HG03457 (cell line): ENCODE measurements around the gene RPS25.
"Not testable (repeated sequence)": the region's sequence is repeated elsewhere in the genome, so short reads cannot be mapped to it uniquely, and the experiment has no call there.

Source experiments
- ATAC-seq: cut with Tn5 transposase; IDR thresholded peaks from one replicate; pipeline ENCODE4 v1.9.1; 2021; ENCODE audit warnings: moderate number of reproducible peaks; ENCODE audit not compliant: unreplicated experiment

Gene RPS25

DNA sequence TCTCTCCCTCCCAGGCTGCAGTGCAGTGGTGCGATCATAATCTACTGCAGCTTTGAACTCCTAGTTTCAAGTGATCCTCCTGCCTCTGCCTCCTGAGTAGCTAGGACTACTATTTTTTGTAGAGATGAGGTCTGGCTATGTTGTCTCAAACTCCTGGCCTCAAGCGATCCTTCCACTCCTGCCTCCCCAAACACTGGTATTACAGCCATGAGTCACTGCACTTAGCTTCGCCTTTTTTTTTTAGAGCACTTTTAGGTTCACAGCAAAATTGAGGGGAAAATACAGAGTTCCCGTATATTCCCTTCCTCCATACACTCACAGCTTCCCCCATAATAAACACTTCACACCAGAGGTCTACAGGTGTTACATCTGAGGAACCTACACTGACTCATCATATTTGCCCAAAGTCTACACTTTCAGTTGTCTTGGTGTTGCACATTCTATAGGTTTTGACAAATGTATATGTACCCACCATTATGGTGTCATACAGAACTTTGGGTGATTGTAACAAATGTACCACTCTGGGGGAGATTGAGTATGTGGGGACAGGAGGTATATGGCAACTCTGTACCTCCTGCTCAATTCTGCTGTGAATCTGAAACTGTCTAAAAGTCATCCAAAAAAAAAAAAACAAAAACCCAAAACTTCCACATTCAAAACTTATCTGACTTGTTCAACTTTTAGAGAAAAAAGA lies 23.8 kb upstream of the RPS25 start:
- no peak for ATAC-seq

DNA sequence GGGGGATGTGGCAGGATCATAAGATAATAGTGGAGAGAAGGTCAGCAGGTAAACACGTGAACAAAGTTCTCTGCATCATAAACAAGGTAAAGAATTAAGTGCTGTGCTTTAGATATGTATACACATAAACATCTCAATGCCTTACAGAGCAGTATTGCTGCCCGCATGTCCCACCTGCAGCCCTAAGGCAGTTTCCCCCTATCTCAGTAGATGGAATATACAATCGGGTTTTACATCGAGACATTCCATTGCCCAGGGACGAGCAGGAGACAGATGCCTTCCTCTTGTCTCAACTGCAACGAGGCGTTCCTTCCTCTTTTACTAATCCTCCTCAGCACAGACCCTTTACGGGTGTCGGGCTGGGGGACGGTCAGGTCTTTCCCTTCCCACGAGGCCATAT lies 21.3 kb upstream of the RPS25 start:
- ATAC-seq = not testable (repeated sequence)

DNA sequence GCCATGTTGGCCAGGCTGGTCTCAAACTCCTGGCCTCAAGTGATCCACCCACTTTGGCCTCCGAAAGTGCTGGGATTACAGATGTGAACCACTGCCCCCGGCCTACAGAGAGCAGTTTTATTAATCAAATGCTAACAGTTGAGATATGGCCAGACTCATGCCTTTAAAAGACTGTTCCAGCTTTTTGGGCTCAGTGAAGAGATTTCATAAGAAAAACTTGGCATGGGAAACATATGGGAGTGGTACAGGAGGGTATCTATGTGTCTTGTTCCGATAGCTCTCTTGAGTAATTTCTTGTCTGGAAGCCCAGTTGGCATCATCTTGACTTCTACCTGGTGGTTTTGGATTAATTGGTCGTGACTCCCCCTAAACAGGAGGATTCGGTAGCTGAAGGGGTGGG lies 20.7 kb upstream of the RPS25 start:
- no peak for ATAC-seq

DNA sequence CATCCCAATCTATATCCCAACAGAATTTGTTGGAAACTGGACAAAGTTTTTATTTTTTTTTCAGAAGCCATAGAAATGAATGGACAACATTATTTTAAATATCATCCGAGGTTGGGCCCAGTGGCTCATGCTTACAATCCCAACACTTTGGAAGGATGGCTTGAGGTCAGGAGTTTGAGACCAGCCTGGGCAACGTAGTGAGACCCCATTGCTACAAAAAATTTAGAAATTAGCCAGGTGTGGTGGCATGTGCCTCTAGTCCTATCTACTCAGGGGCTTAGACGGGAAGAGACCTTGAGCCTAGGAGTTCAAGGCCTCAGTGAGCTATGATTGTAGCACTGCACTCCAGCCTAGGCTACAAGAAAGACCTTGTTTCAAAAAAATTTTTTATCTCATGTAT lies 16.7 kb upstream of the RPS25 start:
- no peak for ATAC-seq

DNA sequence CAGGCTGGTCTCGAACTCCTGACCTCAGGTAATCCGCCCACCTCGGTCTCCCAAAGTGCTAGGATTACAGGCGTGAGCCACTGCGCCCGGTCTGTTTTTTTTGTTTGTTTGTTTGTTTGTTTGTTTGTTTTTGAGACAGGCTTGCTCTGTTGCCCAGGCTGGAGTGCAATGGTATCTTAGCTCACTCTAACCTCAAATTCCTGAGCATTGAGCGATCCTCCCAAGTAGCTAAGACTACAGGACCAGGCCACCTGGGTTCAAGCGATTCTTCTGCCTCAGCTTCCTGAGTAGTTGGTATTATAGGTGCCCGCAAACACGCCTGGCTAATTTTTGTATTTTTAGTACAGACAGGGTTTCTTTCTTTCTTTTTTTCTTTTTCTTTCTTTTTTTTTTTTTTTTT lies 15.3 kb upstream of the RPS25 start:
- ATAC-seq = not testable (repeated sequence)

DNA sequence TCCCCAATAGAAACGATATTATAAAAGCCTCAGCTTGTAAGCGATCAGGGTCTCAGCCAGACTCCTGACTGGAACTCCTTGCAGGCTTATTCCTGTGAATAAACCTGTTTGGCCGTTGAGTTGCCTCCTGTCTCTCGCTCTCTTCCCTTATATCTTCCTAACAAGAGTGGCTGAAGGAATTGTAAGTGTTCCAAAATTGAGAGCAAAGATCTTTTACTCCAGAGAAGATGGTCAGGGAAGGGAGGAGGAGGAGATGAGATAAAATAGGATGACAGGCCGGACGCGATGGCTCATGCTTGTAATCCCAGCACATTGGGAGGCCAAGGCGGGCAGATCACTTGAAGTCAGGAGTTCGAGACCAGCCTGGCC lies 13.8 kb upstream of the RPS25 start:
- ATAC-seq = no peak

DNA sequence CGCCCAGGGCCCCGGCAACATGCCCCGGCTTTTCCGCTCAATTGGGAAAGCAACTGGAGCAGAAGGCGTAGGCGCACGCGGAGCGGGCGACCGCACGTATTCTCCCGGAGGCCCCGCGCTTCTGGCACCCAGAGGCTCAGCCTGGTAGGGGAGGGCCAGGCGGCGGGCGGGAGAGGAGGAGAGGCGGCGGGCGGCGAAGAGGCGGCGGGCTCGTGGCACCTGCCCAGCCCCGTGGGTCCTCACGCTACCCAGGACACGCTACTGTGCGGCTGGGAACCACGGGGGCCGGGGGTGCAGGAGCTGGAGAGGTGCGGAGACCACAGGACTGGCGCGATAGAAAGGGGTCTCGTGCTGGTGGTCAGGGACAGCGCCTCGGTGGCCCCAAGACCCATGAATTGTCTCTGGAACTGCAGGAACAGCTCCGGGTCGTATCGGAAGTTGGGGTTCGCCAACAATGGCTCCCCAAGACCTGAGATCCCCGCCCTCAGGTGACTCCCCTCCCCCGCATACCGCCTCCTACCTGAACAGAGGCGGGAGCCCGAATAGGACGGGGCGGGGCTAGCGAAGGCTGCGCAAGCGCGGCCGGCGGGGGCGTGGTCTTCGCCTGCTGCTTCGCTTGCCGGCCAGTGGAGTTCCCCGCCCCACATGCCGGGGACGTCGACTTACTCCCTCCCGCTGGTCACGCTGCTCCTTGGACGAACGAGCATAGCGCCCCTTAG lies 12.3 kb upstream of the RPS25 start, which contains the start of gene SLC37A4:
TSS of gene SLC37A4 (minus strand) at position 549 of the 719 bp plus-strand sequence.
- ATAC-seq = peak; percentile 74

DNA sequence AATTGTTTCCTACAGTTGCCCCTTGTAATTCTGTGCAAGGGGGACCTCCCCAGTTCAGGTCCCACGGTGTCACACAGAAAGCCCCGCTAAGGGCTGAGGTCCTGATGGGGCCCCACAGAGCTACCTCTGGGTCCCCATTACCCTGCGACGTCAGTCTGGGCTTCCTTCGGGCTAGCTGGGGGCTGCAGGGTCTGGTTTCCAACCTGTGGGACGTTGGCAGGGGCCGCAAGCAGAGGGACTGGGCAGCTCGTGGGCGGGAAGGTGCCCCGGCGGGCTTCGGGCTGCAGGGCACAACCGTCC lies 11.8 kb upstream of the RPS25 start:
- ATAC-seq = peak; percentile 9

DNA sequence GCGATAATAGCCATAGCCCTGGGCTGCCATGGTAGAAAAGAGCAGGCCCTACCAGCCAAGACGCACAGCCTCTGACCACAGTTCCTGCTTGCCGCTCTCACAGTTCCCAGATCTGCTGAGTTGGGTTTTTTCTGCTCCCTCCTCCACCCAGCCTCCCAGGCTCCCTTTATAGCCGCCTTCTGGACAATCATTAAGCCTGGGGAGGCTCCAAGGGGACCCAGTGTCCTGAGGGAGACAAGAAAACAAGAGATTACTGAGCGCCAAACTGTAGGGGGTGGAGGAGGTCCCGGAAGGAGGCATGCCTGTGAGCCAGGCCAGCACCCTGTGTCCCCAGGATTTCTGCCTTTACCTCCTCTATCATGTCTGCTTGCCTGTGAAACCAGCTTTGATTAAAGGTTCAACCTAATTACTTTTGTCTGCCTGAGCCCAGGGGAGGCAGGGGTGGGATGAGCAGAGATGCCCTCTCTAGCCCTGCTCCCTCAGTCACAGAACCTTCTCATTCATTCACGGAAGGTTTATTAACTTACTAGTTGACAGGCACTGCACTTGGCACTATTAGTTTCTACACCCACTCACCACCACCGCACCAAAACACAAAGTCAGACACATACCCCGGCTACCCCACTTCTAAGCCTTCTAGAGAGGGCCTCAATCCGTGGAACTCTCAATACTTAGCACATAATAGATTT lies 11.3 kb upstream of the RPS25 start:
- peak; percentile 8 for ATAC-seq

DNA sequence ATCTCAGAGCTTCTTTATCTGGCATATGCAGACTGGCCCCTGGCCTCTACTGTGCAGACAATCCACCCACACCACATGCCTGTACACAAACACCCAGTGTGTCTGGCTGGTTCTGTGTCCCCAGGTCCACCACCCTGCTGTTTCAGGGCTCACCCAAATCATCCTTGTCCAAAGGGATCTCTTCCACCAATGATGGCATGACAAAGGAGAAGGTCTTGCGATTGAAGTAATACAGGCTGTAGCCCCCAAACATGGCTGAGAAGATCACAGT lies 10.9 kb upstream of the RPS25 start:
- no peak for ATAC-seq

DNA sequence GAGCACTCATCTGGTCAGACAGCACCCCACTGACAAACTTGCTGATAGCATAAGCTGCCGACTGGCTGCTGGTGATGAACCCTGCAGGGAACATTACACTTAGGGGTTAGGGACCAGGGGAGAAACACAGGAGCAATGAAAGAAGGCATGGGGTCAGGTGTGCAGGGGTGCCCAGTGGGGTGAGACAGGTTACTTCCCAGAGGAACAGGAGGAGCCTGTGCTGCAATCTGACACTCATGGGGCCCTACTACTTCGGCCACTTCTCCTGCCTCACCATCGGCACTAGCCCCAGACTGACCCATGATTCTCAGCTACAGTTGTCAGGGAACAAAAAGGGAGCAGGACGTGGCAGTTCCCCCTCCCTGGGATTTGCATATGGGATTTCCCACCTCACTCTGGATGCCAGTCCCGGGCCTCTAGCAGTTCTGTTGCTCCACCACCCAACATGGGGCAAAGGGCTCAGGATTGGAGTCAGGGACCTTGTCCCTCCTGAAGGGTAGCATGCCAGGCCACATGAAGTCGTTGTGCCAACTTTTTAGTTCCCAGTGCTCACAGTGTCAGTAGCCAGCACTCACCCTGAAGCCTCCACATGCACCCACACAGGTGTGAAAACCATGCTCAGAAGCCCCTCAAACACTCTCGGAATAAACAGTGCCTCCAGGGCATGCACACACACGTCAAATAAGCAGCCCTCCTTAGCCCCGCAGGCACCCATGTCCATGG lies 10.4 kb upstream of the RPS25 start:
- no peak for ATAC-seq

DNA sequence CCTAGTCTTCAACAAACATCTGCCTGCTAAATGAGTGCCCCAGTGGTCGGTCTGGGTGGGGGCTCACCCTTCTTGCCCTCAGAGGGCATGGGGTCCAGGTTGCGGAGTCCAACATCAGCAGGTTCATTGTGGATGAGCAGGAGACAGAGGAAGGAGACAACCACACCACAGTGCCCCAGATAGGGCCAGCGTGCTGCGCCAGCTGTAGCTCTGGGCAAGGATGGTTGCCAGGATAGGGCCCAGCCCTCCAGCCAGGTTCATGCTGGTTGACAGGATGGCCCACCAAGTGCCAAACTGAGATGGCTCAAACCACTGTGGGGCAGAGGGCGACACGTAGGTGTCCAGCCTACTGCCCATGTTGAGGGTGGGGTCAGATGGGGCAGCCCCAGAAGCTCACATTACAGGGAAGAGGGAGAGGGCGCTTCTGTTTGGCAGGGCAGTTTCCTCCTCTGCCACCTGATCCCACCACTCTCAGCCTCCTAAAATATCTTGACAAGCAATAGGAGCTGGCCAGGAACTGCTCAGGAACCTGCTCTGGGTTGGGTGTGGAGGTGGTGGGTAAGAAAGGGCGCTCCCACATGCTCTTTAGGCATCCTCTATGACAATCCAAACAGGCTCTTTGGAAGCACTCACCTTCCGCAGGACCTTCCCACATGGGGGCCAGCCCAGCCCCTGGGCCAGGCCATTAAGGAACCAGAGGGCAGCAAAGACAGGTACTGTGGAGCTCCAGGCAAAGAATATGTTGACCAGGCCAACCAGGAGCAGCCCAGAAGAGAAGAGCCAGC lies 9.6 kb upstream of the RPS25 start:
- ATAC-seq = no peak

DNA sequence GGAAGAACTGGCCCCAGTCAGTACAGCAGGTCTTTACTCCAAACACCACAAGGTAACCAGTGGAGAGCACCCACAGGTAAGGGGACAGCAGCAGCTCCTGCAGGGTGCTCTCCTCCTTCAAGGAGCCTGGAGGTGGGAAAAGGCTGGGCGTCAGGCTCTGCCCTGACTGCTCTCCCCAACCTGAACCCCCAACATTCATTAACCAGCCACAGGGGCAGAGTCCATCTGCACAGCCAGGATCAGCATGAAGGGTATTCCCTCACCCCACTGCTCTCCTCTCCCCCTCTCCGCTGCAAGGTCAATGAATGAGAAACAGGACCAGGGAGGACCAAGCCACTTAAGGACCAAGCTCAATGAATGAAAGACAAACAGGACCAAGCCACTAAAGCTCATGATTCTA lies 8.8 kb upstream of the RPS25 start:
- ATAC-seq = no peak

DNA sequence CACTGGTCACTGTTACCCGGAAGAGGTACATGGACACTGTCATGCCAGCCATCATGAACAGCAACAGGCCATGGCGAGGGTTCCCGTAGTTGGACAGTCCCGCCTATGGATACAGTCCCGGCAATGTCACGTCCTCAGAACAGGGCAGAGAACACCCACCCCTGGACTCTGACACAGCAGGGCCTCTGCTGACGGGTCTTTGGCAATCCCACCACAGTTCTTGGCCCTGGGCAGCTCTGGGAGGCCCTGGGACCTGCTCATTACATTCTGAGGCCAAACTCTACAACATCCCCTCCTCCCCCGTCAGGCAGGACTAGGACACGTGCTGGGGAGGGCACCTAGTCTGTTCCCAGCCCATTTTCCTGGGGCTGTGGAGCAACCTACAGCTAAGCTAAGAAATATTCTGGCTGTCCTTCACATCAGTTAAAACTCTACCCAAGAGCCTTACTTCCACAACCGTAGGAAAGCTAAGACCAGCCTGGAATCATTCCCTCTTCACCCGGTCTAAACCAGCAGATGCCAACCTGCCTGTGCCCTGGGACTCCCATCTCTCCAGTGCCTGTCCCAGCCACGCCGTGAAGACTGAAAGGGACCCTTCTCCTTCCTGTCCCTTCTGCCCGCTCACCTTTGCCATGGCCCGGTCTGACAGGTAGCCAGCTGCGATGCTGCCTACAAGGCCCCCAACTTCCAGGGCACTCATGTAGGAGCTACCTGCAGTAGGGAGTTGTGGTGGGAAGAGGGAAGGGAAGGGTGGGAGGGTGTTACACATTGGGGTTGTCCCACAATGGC lies 8.0 kb upstream of the RPS25 start:
- no peak for ATAC-seq

DNA sequence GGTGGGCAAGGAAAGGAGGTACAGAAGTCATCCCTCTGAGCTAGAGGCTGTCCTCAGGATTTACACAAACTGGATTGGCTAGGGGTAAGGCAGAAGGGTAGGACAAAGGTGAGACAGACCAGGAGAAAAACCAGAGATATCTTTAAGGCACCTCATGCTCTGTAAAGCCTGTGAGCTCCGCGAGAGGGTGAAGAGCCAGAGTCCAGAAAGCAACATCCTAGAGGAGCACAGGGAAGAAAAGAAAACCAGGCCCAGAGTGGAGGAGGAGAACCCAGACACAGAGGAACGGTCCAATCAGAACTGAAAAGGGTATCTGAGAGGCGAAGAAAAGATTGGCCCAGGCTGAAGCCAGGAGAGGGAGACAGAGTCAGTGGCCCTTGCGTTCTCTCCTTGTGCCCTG lies 7.4 kb upstream of the RPS25 start:
- ATAC-seq = no peak

DNA sequence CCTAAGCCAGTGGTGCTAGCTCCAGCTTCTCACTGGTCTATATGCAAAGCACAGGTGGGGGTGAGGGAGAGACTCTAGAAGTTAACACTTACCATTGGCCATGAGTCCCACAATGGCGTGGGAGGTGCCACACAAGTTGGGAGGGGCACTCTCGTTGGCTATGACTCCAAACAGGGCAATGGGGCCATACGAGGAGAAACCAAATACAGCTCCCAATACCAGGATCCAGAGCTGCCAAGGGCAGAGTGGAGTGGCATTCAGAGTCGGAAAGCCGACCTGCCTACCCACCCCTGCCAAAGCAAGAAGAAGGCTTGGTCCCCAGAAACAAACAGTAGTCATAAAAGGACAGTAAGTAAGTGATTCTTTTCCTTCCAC lies 6.9 kb upstream of the RPS25 start:
- no peak for ATAC-seq

DNA sequence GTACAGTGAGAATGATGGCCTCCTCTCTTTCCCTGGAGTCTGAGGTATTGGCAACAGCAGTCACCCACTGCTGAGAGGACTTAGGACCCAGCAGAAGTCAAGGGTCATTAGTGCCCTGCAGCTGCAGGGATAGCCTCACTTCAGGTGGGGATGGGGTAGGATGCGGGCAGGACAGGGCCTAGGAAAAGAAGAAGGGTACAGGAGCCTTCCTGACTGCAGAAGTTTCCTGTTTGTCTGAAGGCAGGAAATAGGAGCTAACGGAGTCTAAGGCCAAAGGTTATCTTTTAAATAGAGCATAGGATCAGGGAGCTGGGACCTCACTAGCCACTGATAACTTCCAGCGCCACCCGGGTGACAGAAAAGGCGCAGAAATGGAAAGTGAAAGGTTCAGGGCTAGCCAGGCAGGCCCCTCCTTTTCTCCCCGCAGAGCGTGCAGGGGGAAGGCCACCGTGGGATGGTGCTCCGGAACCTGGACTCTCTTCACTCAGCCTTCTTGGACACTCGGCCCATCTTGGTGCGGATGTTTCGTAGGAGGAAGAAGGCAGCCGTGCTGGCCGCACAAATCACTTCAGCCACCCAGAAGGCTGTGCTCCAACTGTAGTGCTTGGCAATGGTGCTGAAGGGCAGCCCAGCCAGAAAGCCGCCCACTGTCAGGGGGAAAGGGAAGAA lies 6.4 kb upstream of the RPS25 start:
- ATAC-seq = no peak

DNA sequence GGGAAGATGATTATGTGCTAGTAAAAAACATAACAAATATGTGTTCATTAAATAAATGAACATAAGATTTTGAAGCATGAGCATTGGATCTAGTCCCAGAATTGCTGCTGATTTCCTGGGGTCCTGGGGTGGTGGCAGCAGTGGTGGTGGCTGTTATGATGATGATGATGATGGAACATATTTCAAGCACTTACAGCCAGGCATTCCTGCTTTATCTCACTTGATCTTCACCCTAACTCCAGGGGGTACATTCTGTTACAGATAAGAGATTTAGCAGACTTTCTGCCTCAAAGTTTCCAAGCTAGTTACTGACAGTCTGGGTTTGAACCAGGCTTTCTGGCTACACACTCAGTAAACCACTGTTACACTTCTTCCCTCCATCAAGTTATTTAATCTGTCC lies 5.6 kb upstream of the RPS25 start:
- no peak for ATAC-seq

DNA sequence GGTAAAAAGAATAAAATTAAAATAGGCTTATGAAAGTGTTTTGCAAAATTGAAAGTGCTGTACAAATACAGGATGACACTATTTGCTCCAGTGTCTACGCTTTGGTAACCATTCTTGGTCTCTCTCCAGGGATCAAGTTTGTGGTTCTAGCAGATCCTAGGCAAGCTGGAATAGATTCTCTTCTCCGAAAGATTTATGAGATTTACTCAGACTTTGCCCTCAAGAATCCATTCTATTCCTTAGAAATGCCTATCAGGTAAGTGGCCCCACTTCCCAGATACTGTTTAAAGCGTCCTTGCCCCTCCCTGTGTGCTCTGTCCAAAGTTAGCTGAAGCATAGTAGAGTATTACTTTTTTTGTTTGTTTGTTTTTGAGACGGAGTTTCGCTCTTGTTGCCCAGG lies 3.5 kb upstream of the RPS25 start:
- ATAC-seq = no peak

DNA sequence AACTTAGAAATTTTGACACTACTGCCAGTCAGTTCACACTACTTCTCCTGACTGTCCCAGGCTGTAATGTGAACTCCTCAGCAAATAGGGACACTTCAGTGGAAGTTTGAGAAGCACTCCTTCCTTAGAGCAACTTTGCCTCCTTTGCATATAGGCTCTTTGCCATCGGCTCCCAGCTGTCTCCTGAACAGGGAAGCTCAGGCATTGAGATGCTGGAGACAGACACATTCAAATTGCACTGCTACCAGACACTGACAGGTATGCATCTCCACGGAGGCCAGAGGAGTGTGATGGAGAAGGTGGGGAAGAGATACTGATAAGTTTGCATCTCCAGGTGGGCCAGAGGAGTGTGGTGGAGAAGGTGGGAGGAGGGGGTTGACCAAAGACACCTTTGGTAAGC lies 1.9 kb upstream of the RPS25 start:
- no peak for ATAC-seq
